Neural progenitor cell (in vitro differentiated cells): ENCODE results near the gene KCNMA1. TPM values are rescaled to one million over a fixed set of nuclear protein-coding genes. Genes with fewer than 3 reads are reported as not detected.

Source experiments
- DNase-seq: peaks from one replicate; pipeline ENCODE4 v3.0.0-alpha.2; 2016; ENCODE audit warnings: low spot score
- H2AFZ ChIP-seq: fragments of 200-600 bp; sonication (generic); replicated peaks from 2 replicates; pipeline ENCODE4 v1.6.1; 2016; ENCODE audit warnings: antibody characterized with exemption
- H3F3A ChIP-seq: fragments of 200-600 bp; sonication (generic); 2 replicates; pipeline ENCODE4 v1.6.1; 2016; ENCODE audit warnings: antibody characterized with exemption, low read depth
- H3K27ac ChIP-seq: fragments of 200-600 bp; sonication (generic); 2 replicates; pipeline ENCODE4 v1.5.1; 2016; ENCODE audit warnings: mild to moderate bottlenecking
- H3K27me3 ChIP-seq: fragments of 200-600 bp; sonication (generic); 2 replicates; pipeline ENCODE4 v1.6.1; 2016; ENCODE audit warnings: mild to moderate bottlenecking, moderate library complexity
- H3K36me3 ChIP-seq: fragments of 200-600 bp; sonication (generic); 2 replicates; pipeline ENCODE4 v1.5.1; 2016
- H3K4me1 ChIP-seq: fragments of 200-600 bp; sonication (generic); 2 replicates; pipeline ENCODE4 v1.6.1; 2016; ENCODE audit warnings: mixed run types
- H3K4me2 ChIP-seq: fragments of 200-600 bp; sonication (generic); 2 replicates; pipeline ENCODE4 v1.6.1; 2016
- H3K4me3 ChIP-seq: fragments of 200-600 bp; sonication (generic); 2 replicates; pipeline ENCODE4 v1.5.1; 2016
- H3K79me2 ChIP-seq: fragments of 200-600 bp; sonication (generic); 2 replicates; pipeline ENCODE4 v1.6.1; 2016; ENCODE audit warnings: low read depth
- H3K9ac ChIP-seq: fragments of 200-600 bp; sonication (generic); 2 replicates; pipeline ENCODE4 v1.6.1; 2016
- H3K9me3 ChIP-seq: fragments of 200-600 bp; sonication (generic); 2 replicates; pipeline ENCODE4 v1.5.1; 2016; ENCODE audit warnings: low read depth
- H4K20me1 ChIP-seq: fragments of 200-600 bp; sonication (generic); 2 replicates; pipeline ENCODE4 v1.6.1; 2016; ENCODE audit warnings: low read depth
- H3K27ac Mint-ChIP-seq: 3 replicates; pipeline ENCODE4 v1.8.0; 2021; ENCODE audit warnings: mixed read lengths
- H3K27me3 Mint-ChIP-seq: 2 replicates; pipeline ENCODE4 v1.8.0; 2022; ENCODE audit warnings: low read depth, mild to moderate bottlenecking, inconsistent platforms, moderate library complexity, mixed read lengths; ENCODE audit not compliant: insufficient read depth
- H3K36me3 Mint-ChIP-seq: 3 replicates; pipeline ENCODE4 v1.8.0; 2021; ENCODE audit warnings: mixed read lengths
- H3K4me1 Mint-ChIP-seq: 3 replicates; pipeline ENCODE4 v1.8.0; 2021; ENCODE audit warnings: mixed read lengths
- H3K4me3 Mint-ChIP-seq: 3 replicates; pipeline ENCODE4 v1.8.0; 2021; ENCODE audit warnings: mild to moderate bottlenecking, moderate library complexity, mixed read lengths
- H3K9me3 Mint-ChIP-seq: 3 replicates; pipeline ENCODE4 v1.8.0; 2020; ENCODE audit warnings: mixed read lengths
- CTCF ChIP-seq: fragments of 200-600 bp; sonication (generic); IDR thresholded peaks from 2 replicates; pipeline ENCODE4 v1.5.1; 2017; ENCODE audit warnings: antibody characterized with exemption, mild to moderate bottlenecking
- EZH2 ChIP-seq: fragments of 200-600 bp; sonication (generic); IDR thresholded peaks from 2 replicates; pipeline ENCODE4 v1.6.1; 2017; ENCODE audit warnings: antibody characterized with exemption, mild to moderate bottlenecking, moderate library complexity
- EZH2phosphoT487 ChIP-seq: fragments of 200-600 bp; sonication (generic); IDR thresholded peaks from 2 replicates; pipeline ENCODE4 v1.6.1; 2017; ENCODE audit warnings: antibody characterized with exemption
- total RNA-seq: library from RNA; depleted of rRNA; stranded (reverse); fragments of >200 nt; gene quantifications from 2 replicates; pipeline ENCODE4 v1.2.3, GENCODE V29; 2015; ENCODE audit warnings: low replicate concordance

The KCNMA1 gene
- total RNA-seq, 1 donor from 2014 or later: 2.4 TPM

- Histone ChIP-seq H3K4me2 (no peak overlapping the region), H3K27me3 (no peaks in the 10 kb centered on the region), H3K36me3 (no peaks in the 10 kb centered on the region), H3K4me1 (peaks cover 29% of the 10 kb centered on the region), H3K27ac (no peak overlapping the region), H4K20me1 (no peaks in the 10 kb centered on the region), H3F3A (peaks cover 13% of the 10 kb centered on the region), H3K9ac (no peak overlapping the region), H3K9me3 (no peaks in the 10 kb centered on the region), H3K79me2 (no peaks in the 10 kb centered on the region), H3K4me3 (no peak overlapping the region), H2AFZ (no peak overlapping the region)
- TF ChIP-seq CTCF (no peak), EZH2phosphoT487 (no peak), EZH2 (no peak)
- H3K27me3 Mint-ChIP-seq: no peaks in the 10 kb centered on the region
- H3K36me3 Mint-ChIP-seq: no peaks in the 10 kb centered on the region
- H3K4me1 Mint-ChIP-seq: peaks cover 24% of the 10 kb centered on the region
- no peak overlapping the region for H3K27ac Mint-ChIP-seq
- H3K9me3 Mint-ChIP-seq: peaks cover 4% of the 10 kb centered on the region
- no peak for DNase-seq
- H3K4me3 Mint-ChIP-seq: no peak overlapping the region
These were observed 647.0 kb downstream of the KCNMA1 start for GRCh38 chr10:76990561-76990960.

- Mint-ChIP-seq H3K9me3 (peaks cover 9% of the 10 kb centered on the region), H3K4me1 (peaks cover 35% of the 10 kb centered on the region), H3K27me3 (no peaks in the 10 kb centered on the region), H3K36me3 (no peaks in the 10 kb centered on the region), H3K27ac (no peak overlapping the region), H3K4me3 (no peak overlapping the region)
- Histone ChIP-seq H3K4me3 (no peak overlapping the region), H3K4me1 (peaks cover 2% of the 10 kb centered on the region), H3K9me3 (no peaks in the 10 kb centered on the region), H2AFZ (no peak overlapping the region), H4K20me1 (no peaks in the 10 kb centered on the region), H3K9ac (no peak overlapping the region), H3F3A (peaks cover 5% of the 10 kb centered on the region), H3K27ac (no peak overlapping the region), H3K27me3 (no peaks in the 10 kb centered on the region), H3K79me2 (no peaks in the 10 kb centered on the region), H3K4me2 (no peak overlapping the region), H3K36me3 (no peaks in the 10 kb centered on the region)
- TF ChIP-seq EZH2phosphoT487 (no peak), EZH2 (no peak), CTCF (peak; percentile 98)
- DNase-seq: peak; percentile 90
These were observed 652.8 kb downstream of the KCNMA1 start for GRCh38 chr10:76984559-76985443.

- H3K4me3 Mint-ChIP-seq: no peak overlapping the region
- H3K9me3 Mint-ChIP-seq: peaks cover 7% of the 10 kb centered on the region
These were observed 654.0 kb downstream of the KCNMA1 start for GRCh38 chr10:76983624-76984023.

More at GRCh38 chr10:76983624-76984023, 654.0 kb downstream of the KCNMA1 start:
- Histone ChIP-seq H3K4me2 (no peak overlapping the region), H3F3A (peaks cover 5% of the 10 kb centered on the region), H4K20me1 (no peaks in the 10 kb centered on the region), H3K9ac (no peak overlapping the region), H3K9me3 (no peaks in the 10 kb centered on the region), H3K27me3 (no peaks in the 10 kb centered on the region), H3K4me3 (no peak overlapping the region), H3K27ac (no peak overlapping the region), H3K4me1 (peaks cover 9% of the 10 kb centered on the region), H3K36me3 (no peaks in the 10 kb centered on the region), H2AFZ (no peak overlapping the region), H3K79me2 (no peaks in the 10 kb centered on the region)
- peaks cover 41% of the 10 kb centered on the region for H3K4me1 Mint-ChIP-seq
- no peak overlapping the region for H3K27ac Mint-ChIP-seq
- TF ChIP-seq CTCF: no peak
- TF ChIP-seq EZH2: no peak
- no peak for TF ChIP-seq EZH2phosphoT487
- DNase-seq: no peak
- H3K36me3 Mint-ChIP-seq: no peaks in the 10 kb centered on the region
- no peaks in the 10 kb centered on the region for H3K27me3 Mint-ChIP-seq
